Suprapubic skin (tissue), 4 donors: ENCODE data around the gene TYSND1.

Experiments
- CTCF ChIP-seq, 2 donors: fragments of 200-600 bp in 1 of 2; fragments of 450-650 bp in 1 of 2; sonication (generic) in 1 of 2; IDR thresholded peaks; one replicate each; pipeline ENCODE4 v1.5.1; 2016 to 2019; ENCODE audit warnings: antibody characterized with exemption in 2 of 2, mild to moderate bottlenecking in 1 of 2, moderate library complexity in 1 of 2
- EP300 ChIP-seq: sonication (generic); formaldehyde crosslinking; IDR thresholded peaks from one replicate; pipeline ENCODE4 v1.6.1; 2017; ENCODE audit warnings: antibody characterized with exemption
- POLR2AphosphoS5 ChIP-seq, 3 donors: sonication (generic); formaldehyde crosslinking; IDR thresholded peaks; one replicate each; pipeline ENCODE4 v1.6.1; 2017; ENCODE audit warnings: antibody characterized with exemption in 3 of 3

GRCh38 chr10:70162892-70163201, 16.3 kb upstream of the TYSND1 start:
- no peak for TF ChIP-seq EP300
- TF ChIP-seq CTCF (IDR thresholded peaks at IDR 0.05), result no peak
- no peak for TF ChIP-seq POLR2AphosphoS5 (IDR thresholded peaks at IDR 0.05)
